Neutrophil (primary cell): ENCODE data around the gene SMIM10.
A peak's percentile ranks its signal among the peaks of the same experiment; 100 is the strongest.
"Not testable (repeated sequence)": the region's sequence is repeated elsewhere in the genome, so short reads cannot be mapped to it uniquely, and the experiment has no call there.

Experiments
- H3K27ac ChIP-seq: fragments of 200-600 bp; sonication (generic); 2 replicates; pipeline ENCODE4 v1.5.1; 2016; ENCODE audit warnings: mild to moderate bottlenecking, moderate library complexity
- H3K27me3 ChIP-seq: fragments of 200-600 bp; sonication (generic); 2 replicates; pipeline ENCODE4 v1.6.0; 2016; ENCODE audit warnings: mild to moderate bottlenecking
- H3K36me3 ChIP-seq: fragments of 200-600 bp; sonication (generic); 2 replicates; pipeline ENCODE4 v1.5.1; 2017
- H3K4me1 ChIP-seq, 2 experiments: fragments of 200-600 bp in 1 of 2; sonication (generic) in 1 of 2; 1 replicate in 1 of 2; 2 replicates in 1 of 2; pipeline versions ENCODE4 v1.5.1 to v1.6.1; 2013 to 2016; ENCODE audit warnings: low read depth in 1 of 2, low read length in 1 of 2, mild to moderate bottlenecking in 1 of 2, moderate library complexity in 1 of 2; ENCODE audit not compliant: control insufficient read depth in 1 of 2, insufficient read depth in 1 of 2
- H3K4me3 ChIP-seq, 2 experiments: fragments of 200-600 bp in 1 of 2; sonication (generic) in 1 of 2; 1 replicate in 1 of 2; 2 replicates in 1 of 2; pipeline ENCODE4 v1.5.1; 2013 to 2016; ENCODE audit warnings: low read depth in 1 of 2, low read length in 1 of 2, mild to moderate bottlenecking in 1 of 2, moderate library complexity in 1 of 2
- H3K9me3 ChIP-seq: fragments of 200-600 bp; sonication (generic); 2 replicates; pipeline ENCODE4 v1.5.1; 2016
- TF ChIP-seq, protein P1 (sequence below): fragments of 200-600 bp; sonication (generic); IDR thresholded peaks from 2 replicates; pipeline ENCODE4 v1.5.1; 2016; ENCODE audit warnings: antibody characterized with exemption

The SMIM10 gene

DNA sequence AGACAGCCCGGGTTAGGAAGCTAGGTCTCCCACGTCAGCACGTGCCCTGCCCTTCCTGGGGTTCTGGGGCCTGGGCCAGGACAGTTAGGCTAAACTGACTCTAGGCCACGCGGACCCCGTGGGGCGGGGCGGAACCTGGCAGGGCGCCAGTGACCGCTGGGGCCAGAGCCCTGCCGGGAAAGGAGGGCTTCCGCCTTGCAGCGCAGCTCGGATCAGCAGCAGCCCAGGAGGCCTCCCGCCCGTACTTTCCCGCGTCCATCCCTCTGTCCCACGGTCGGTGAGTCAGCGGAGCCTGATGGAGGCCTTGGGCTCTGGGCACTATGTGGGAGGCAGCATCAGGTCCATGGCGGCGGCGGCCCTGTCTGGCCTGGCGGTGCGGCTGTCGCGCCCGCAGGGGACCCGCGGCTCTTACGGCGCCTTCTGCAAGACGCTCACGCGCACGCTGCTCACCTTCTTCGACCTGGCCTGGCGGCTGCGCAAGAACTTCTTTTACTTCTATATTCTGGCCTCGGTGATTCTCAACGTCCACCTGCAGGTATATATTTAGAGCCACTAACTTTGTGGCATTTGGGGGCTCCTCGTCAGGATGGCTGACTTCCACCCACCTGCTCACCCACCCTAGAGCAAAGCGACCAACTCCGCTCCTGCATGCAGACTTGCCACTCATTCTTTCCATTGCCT is at the start of gene SMIM10:
TSS of gene SMIM10 (plus strand) at position 191 of the 681 bp plus-strand sequence. CDS start at position 296, 105 bp downstream.
- Histone ChIP-seq H3K4me3 (peak within 1 kb of the TSS; percentile 49 to 57), H3K9me3 (no peaks in the 10 kb centered on the region), H3K4me1 (peaks cover 3 to 13% of the 10 kb centered on the region in 2 experiments), H3K36me3 (no peaks in the 10 kb centered on the region), H3K27me3 (no peaks in the 10 kb centered on the region), H3K27ac (no peak within 1 kb of the TSS)
- TF ChIP-seq, protein P1, sequence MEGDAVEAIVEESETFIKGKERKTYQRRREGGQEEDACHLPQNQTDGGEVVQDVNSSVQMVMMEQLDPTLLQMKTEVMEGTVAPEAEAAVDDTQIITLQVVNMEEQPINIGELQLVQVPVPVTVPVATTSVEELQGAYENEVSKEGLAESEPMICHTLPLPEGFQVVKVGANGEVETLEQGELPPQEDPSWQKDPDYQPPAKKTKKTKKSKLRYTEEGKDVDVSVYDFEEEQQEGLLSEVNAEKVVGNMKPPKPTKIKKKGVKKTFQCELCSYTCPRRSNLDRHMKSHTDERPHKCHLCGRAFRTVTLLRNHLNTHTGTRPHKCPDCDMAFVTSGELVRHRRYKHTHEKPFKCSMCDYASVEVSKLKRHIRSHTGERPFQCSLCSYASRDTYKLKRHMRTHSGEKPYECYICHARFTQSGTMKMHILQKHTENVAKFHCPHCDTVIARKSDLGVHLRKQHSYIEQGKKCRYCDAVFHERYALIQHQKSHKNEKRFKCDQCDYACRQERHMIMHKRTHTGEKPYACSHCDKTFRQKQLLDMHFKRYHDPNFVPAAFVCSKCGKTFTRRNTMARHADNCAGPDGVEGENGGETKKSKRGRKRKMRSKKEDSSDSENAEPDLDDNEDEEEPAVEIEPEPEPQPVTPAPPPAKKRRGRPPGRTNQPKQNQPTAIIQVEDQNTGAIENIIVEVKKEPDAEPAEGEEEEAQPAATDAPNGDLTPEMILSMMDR, result no peak

DNA sequence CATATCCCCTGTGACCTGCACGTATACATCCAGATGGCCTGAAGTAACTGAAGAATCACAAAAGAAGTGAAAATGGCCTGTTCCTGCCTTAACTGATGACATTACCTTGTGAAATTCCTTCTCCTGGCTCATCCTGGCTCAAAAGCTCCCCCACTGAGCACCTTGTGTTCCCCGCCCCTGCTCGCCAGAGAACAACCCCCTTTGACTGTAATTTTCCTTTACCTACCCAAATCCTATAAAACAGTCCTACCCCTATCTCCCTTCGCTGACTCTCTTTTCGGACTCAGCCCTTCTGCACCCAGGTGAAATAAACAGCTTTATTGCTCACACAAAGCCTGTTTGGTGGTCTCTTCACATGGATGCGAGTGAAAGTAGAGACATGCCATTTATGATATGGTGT is 44.4 kb upstream of the SMIM10 start:
- not testable (repeated sequence) for H3K4me1 ChIP-seq, H3K27ac ChIP-seq, H3K9me3 ChIP-seq, H3K36me3 ChIP-seq, H3K4me3 ChIP-seq, H3K27me3 ChIP-seq

DNA sequence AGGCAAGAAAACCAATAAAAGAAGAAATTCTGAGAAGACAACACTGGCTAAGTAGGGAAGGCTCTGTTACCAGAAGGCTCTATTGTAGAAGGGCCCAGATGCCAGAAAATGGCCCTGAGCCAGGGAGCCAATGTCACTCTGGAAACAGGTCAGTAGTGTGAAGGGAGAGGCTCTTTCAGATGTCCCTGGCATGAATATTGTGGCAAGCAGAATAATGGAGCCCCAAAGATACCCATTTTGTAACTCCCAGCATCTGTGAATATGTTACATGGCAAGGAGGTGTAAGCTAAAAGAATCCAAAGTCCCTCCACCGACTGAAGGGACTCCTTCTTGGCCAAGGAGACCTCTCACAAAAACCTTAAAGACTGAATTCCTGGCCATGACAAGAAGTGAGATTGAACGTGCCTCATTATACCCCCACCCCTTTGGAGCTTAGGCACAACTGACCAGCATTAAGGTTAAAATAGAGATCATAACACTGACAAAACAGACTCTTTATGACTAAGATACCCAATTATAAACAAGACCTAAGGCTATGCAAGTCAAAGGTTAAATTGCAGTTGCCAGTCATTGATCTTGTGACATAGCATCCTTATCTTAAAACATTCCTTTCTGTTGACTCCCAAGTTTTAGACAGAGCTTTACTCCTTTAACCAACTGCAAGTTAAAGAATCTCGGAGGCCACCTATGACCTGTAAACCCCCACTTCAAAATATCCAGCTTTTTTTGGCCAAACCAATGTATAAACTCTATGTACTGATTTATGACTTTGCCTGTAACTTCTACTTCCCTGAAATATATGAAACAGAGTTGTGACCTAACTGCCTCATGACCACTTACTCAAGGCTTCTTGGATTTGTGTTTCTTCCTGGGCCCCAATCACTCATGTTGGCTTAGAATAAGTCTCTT is 42.2 kb upstream of the SMIM10 start:
- no peaks in the 10 kb centered on the region for H3K4me1 ChIP-seq
- H3K27me3 ChIP-seq, result no peaks in the 10 kb centered on the region
- H3K27ac ChIP-seq, result no peak overlapping the region
- no peak overlapping the region for H3K4me3 ChIP-seq
- no peaks in the 10 kb centered on the region for H3K9me3 ChIP-seq
- H3K36me3 ChIP-seq, result no peaks in the 10 kb centered on the region
- TF ChIP-seq, protein P1, result no peak

DNA sequence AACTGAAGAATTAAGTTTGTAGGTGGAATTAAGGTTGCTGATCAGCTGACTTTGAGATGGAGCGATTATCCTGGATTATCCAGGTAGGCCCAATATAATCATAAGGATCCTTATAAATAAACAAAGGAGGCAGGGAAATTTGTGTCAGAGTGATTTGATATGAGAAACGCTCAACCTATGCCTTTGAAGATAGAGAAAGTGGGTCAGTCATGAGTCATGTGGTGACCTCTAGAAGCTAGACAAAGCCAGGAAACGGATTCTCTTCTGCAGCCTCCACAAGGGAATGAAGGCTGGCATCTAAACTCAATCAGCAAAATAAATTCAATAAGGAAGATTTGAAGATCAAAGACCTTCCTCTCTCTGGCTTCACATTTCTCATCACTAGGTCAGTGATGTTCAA is 41.5 kb upstream of the SMIM10 start:
- H3K27me3 ChIP-seq, result no peaks in the 10 kb centered on the region
- H3K27ac ChIP-seq, result no peak overlapping the region
- H3K4me3 ChIP-seq, result no peak overlapping the region
- TF ChIP-seq, protein P1, result no peak
- no peaks in the 10 kb centered on the region for H3K4me1 ChIP-seq
- H3K9me3 ChIP-seq, result no peaks in the 10 kb centered on the region
- H3K36me3 ChIP-seq, result no peaks in the 10 kb centered on the region

DNA sequence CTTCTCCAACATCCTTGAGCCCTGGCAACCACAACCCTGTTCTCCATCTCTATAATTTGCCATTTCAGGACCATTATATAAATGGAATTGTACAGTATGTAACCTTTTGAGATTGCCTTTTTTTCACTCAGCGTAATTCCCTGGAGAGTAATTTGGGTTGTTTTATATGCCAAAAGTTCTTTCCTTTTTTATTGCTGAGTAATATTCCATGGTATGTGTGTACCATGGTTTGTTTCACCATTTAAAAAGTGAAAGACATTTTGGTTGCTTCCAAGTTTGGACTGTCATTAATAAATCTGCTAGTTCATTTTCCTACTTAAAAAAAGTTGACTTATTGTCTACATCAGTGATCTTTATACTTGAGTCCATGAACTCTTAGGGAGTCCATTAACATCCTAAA is 33.0 kb upstream of the SMIM10 start:
- TF ChIP-seq, protein P1, result no peak
- no peaks in the 10 kb centered on the region for H3K27me3 ChIP-seq

DNA sequence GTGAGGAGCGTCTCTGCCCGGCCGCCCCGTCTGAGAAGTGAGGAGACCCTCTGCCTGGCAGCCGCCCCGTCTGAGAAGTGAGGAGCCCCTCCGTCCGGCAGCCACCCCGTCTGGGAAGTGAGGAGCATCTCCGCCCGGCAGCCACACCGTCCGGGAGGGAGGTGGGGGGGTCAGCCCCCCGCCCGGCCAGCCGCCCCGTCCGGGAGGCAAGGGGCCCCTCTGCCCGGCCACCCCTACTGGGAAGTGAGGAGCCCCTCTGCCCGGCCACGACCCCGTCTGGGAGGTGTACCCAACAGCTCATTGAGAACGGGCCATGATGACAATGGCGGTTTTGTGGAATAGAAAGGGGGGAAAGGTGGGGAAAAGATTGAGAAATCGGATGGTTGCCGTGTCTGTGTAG is 30.4 kb upstream of the SMIM10 start:
- H3K9me3 ChIP-seq, H3K4me1 ChIP-seq, H3K27me3 ChIP-seq, H3K4me3 ChIP-seq, H3K27ac ChIP-seq, H3K36me3 ChIP-seq: not testable (repeated sequence)

More for the DNA sequence above, 33.0 kb upstream of the SMIM10 start:
- no peak overlapping the region for H3K4me3 ChIP-seq
- H3K4me1 ChIP-seq, result no peaks in the 10 kb centered on the region
- H3K36me3 ChIP-seq, result no peaks in the 10 kb centered on the region
- no peak overlapping the region for H3K27ac ChIP-seq
- no peaks in the 10 kb centered on the region for H3K9me3 ChIP-seq
